Skin of body (tissue), 3 donors: ENCODE data around the gene GOLGA6L4. TPM values are rescaled to one million over a fixed set of nuclear protein-coding genes. Genes with fewer than 3 reads are reported as not detected.
"Not testable (repeated sequence)": the region's sequence is repeated elsewhere in the genome, so short reads cannot be mapped to it uniquely, and the experiment has no call there.

ENCODE experiments used
- DNase-seq: peaks from one replicate; lab custom pipeline; 2025; lab: John Stamatoyannopoulos, UW
- small RNA-seq: library from RNA; depleted of rRNA; stranded (forward); fragments of <200 nt; gene quantifications from one replicate; pipeline ENCODE3, GENCODE V24; 2014; ENCODE audit warnings: low replicate concordance
- total RNA-seq: library from RNA; depleted of rRNA; stranded (reverse); fragments of >200 nt; gene quantifications from one replicate; pipeline ENCODE4 v1.2.3, GENCODE V29; 2014

Gene GOLGA6L4
- 2.9 TPM for total RNA-seq

- DNase-seq, result not testable (repeated sequence)
Observed at GRCh38 chr15:84235573-84235972, at the start of gene GOLGA6L4. GOLGA6L4 (plus strand) TSS chr15:84235773; CDS start chr15:84235835, 62 bp downstream.

- DNase-seq, result not testable (repeated sequence)
Observed at GRCh38 chr15:84192982-84193381, 42.6 kb upstream of the GOLGA6L4 start.

GRCh38 chr15:84195603-84196002 is 40.0 kb upstream of the GOLGA6L4 start:
- DNase-seq, result not testable (repeated sequence)

GRCh38 chr15:84196530-84197188 is 38.9 kb upstream of the GOLGA6L4 start:
- DNase-seq, result not testable (repeated sequence)

- not testable (repeated sequence) for DNase-seq
Observed at GRCh38 chr15:84199865-84200264, 35.7 kb upstream of the GOLGA6L4 start.

GRCh38 chr15:84246441-84246840 is 10.9 kb downstream of the GOLGA6L4 start:
- DNase-seq, result not testable (repeated sequence)

Small RNA genes within 50 kb of the gene (small RNA-seq; reads per million reads assigned to genes)
- gene RN7SL331P (not detected), gene UBE2Q2P8 (not detected)
